Testis (tissue), 5 donors: ENCODE data around the gene ZNF141. TPM values are rescaled to one million over a fixed set of nuclear protein-coding genes. Genes with fewer than 3 reads are reported as not detected.
A peak's percentile ranks its signal among the peaks of the same experiment; 100 is the strongest.
"Not testable (repeated sequence)": the region's sequence is repeated elsewhere in the genome, so short reads cannot be mapped to it uniquely, and the experiment has no call there.

Source experiments
- DNase-seq: peaks from one replicate; pipeline ENCODE4 v3.0.0-alpha.2; 2019
- H3K27ac ChIP-seq, 2 donors: fragments of 200-600 bp; sonication (generic); one replicate each; pipeline ENCODE4 v1.5.1; 2019
- H3K27me3 ChIP-seq: fragments of 200-600 bp; sonication (generic); one replicate; pipeline ENCODE4 v1.5.1; 2019
- H3K36me3 ChIP-seq: fragments of 200-600 bp; sonication (generic); one replicate; pipeline ENCODE4 v1.5.1; 2017; ENCODE audit warnings: low read depth; ENCODE audit errors: missing control alignments
- H3K4me1 ChIP-seq: fragments of 200-600 bp; sonication (generic); one replicate; pipeline ENCODE4 v1.5.1; 2019
- H3K4me3 ChIP-seq, 2 donors: fragments of 200-600 bp; sonication (generic); one replicate each; pipeline ENCODE4 v1.5.1; 2017 to 2019
- H3K9me3 ChIP-seq: fragments of 200-600 bp; sonication (generic); one replicate; pipeline ENCODE4 v1.5.1; 2017
- POLR2A ChIP-seq: fragments of 450-650 bp; IDR thresholded peaks from one replicate; pipeline ENCODE4 v1.6.1; 2017; ENCODE audit warnings: antibody characterized with exemption, mild to moderate bottlenecking, moderate library complexity
- WGBS, 2 donors: methylation state at CpG; one replicate each; pipeline ENCODE4 v1.1.5; 2018; 5-methylcytosine and 5-hydroxymethylcytosine counted together
- intact Hi-C: fragments of 100-400 bp; cut with DNase I; formaldehyde crosslinking; loops from one replicate; pipeline ENCODE4 v1.15.1; 2023; ENCODE audit warnings: low total_unique reads
- long read RNA-seq, 2 donors: transcript quantifications; one replicate each; lab custom pipeline, GENCODE V29; 2026
- polyA plus RNA-seq: library from polyadenylated mRNA; stranded (reverse); fragments of 350-450 nt; fragmentation: Illumina TruSeq; extraction: RNeasy Lipid Tissue Mini Kit (QIAGEN cat#74804); gene quantifications from one replicate; pipeline ENCODE4 v1.2.3, GENCODE V29; 2014; ENCODE audit warnings: low read depth, low replicate concordance; ENCODE audit not compliant: insufficient read depth
- total RNA-seq, 2 donors: library from RNA; depleted of rRNA; stranded (reverse); fragments of >200 nt; gene quantifications; one replicate each; pipeline ENCODE4 v1.2.3, GENCODE V29; 2016
- TF ChIP-seq, protein P1 (sequence below), 3 experiments: fragments of 450-650 bp in 2 of 3; fragments of 200-600 bp in 1 of 3; sonication (generic) in 1 of 3; IDR thresholded peaks; one replicate each; pipeline ENCODE4 v1.5.1; 2016 to 2019; ENCODE audit warnings: antibody characterized with exemption in 3 of 3, mild to moderate bottlenecking in 2 of 3, moderate library complexity in 1 of 3

ZNF141 gene
- total RNA-seq = 10 to 100 TPM; 30.0 to 30.6 TPM
- polyA plus RNA-seq = 5.9 TPM
- long read RNA-seq, donor 1, transcript ZNF141-201 (4 exons, 2,970 nt) = major isoform, 5 of 14 reads
- long read RNA-seq, donor 1, partial matches to known transcripts = 0 of 14 reads
- long read RNA-seq, donor 1, other reads (novel, unspliced or antisense) = 9 of 14 reads
- long read RNA-seq, donor 2, partial matches to known transcripts = 0 of 4 reads
- long read RNA-seq, donor 2, other reads (novel, unspliced or antisense) = 0 of 4 reads

- TF ChIP-seq, protein P1, sequence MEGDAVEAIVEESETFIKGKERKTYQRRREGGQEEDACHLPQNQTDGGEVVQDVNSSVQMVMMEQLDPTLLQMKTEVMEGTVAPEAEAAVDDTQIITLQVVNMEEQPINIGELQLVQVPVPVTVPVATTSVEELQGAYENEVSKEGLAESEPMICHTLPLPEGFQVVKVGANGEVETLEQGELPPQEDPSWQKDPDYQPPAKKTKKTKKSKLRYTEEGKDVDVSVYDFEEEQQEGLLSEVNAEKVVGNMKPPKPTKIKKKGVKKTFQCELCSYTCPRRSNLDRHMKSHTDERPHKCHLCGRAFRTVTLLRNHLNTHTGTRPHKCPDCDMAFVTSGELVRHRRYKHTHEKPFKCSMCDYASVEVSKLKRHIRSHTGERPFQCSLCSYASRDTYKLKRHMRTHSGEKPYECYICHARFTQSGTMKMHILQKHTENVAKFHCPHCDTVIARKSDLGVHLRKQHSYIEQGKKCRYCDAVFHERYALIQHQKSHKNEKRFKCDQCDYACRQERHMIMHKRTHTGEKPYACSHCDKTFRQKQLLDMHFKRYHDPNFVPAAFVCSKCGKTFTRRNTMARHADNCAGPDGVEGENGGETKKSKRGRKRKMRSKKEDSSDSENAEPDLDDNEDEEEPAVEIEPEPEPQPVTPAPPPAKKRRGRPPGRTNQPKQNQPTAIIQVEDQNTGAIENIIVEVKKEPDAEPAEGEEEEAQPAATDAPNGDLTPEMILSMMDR (IDR thresholded peaks at IDR 0.05) = no peak
- peak; percentile 47 for TF ChIP-seq POLR2A
- Histone ChIP-seq H3K27ac (peak within 1 kb of the TSS; percentile 94 to 96), H3K4me1 (peaks cover 8% of the 10 kb centered on the region), H3K9me3 (no peaks in the 10 kb centered on the region), H3K27me3 (no peaks in the 10 kb centered on the region), H3K4me3 (peak within 1 kb of the TSS; percentile 81 to 91), H3K36me3 (no peaks in the 10 kb centered on the region)
- peak; percentile 99 for DNase-seq
- 0 to 3% methylated on average over 8 to 55 of the region's 59 CpGs for WGBS, 2 donors
- intact Hi-C loops = no loop called here
These were observed at the start of gene ZNF141 for GRCh38 chr4:337143-337931. Gene ZNF141, plus strand, starts transcription at chr4:337814. Its CDS starts 170 bp downstream, at chr4:337984.

GRCh38 chr4:288891-289290 lies 48.7 kb upstream of the ZNF141 start:
- intact Hi-C loops = no loop called here
- H3K36me3 ChIP-seq = no peaks in the 10 kb centered on the region
- H3K4me3 ChIP-seq = no peak overlapping the region
- 91 to 97% methylated on average over 2 of the region's 2 CpGs for WGBS, 2 donors
- H3K27ac ChIP-seq = no peak overlapping the region
- no peaks in the 10 kb centered on the region for H3K9me3 ChIP-seq
- DNase-seq = no peak
- no peaks in the 10 kb centered on the region for H3K4me1 ChIP-seq
- TF ChIP-seq, protein P1 (IDR thresholded peaks at IDR 0.05) = no peak
- no peak for TF ChIP-seq POLR2A
- H3K27me3 ChIP-seq = no peaks in the 10 kb centered on the region

DNA sequence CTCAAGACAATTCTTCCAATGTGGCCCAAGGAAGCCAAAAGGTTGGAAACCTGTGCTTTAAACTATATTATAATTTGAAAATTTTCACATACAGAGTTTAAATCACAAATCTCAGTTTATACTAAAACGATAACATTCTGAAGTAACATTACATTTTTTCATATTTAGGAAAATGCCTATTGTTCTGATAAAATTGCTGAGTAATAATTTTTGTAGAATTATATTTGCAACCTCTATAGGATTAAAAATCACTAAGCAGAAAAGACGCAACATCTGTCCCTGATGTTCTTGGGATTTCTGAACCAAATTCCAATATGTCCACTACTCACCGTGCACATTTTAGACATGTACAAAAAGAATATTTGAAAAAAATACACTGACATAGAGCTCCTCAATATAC lies 42.9 kb upstream of the ZNF141 start:
- Histone ChIP-seq H3K4me3 (no peak overlapping the region), H3K9me3 (no peaks in the 10 kb centered on the region), H3K27me3 (no peaks in the 10 kb centered on the region), H3K27ac (no peak overlapping the region), H3K36me3 (no peaks in the 10 kb centered on the region), H3K4me1 (no peaks in the 10 kb centered on the region)
- TF ChIP-seq, protein P1 (IDR thresholded peaks at IDR 0.05) = no peak
- no peak for TF ChIP-seq POLR2A
- DNase-seq = no peak
- 97 to 99% methylated on average over 3 of the region's 3 CpGs for WGBS, 2 donors
- intact Hi-C loops = no loop called here

DNA sequence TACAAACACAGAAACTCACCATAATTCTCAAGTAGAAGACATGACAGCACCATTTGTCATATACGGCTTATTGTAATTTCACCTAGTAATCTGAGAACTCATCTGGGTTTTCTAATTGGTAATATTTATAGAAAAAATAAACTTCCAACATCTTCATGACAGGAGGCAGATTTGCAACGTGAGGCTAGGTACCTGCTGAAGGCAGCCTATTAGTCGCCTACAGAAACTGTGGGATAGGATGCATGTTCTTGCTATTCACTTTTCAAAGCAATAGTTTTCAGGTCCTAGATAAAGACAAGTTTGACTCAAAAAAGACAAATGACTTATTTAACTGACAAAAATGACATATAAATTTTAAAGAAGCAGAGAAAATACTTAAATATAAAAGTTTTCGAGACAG lies 35.2 kb upstream of the ZNF141 start:
- H3K4me1 ChIP-seq = no peaks in the 10 kb centered on the region
- no peak overlapping the region for H3K4me3 ChIP-seq
- no peak overlapping the region for H3K27ac ChIP-seq
- no peaks in the 10 kb centered on the region for H3K9me3 ChIP-seq
- WGBS, 2 donors = 86 to 92% methylated on average over 4 of the region's 4 CpGs
- intact Hi-C loops = no loop called here
- H3K36me3 ChIP-seq = no peaks in the 10 kb centered on the region
- TF ChIP-seq, protein P1 (IDR thresholded peaks at IDR 0.05) = no peak
- no peak for TF ChIP-seq POLR2A
- no peak for DNase-seq
- no peaks in the 10 kb centered on the region for H3K27me3 ChIP-seq

GRCh38 chr4:304516-304915 lies 33.1 kb upstream of the ZNF141 start:
- H3K4me1 ChIP-seq, H3K9me3 ChIP-seq, H3K36me3 ChIP-seq, DNase-seq, H3K27me3 ChIP-seq, intact Hi-C loops, H3K27ac ChIP-seq: not testable (repeated sequence)
- H3K4me3 ChIP-seq = peak overlapping the region; percentile 49 to 67
- WGBS, 2 donors = 4% methylated on average over 20 of the region's 20 CpGs
